ENCODE results near the gene MTA1. TPM values are rescaled to one million over a fixed set of nuclear protein-coding genes. Genes with fewer than 3 reads are reported as not detected.

The MTA1 gene
- total RNA-seq, 1 donor from 2014 or later: 192 TPM

DNA sequence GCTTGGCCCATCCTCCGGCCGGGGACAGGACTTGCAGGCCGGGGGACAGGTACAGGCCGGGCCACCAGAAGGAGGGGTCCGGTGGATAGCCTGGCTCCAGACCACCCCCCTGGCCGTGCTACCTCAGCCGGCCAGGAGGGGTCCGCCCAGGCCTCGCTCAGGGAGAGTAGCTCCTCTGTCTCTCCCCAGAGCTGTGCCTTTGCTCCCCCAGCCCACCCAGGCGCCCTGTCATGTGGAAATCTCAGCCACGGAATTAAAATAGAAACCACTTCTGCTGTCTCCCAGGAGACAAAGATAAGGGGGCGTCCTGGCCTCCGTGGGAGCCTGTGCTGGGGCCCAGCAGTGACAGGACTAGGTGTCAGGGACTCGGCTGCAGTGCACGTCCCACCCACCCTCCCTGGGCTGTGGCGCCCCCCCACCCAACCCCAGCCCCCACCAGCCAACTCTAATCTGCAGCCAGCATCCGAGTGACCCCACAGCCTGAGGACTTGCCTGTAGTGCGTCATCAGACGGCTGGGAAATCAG is 51.7 kb downstream of the MTA1 start:
- peak; percentile 77 for DNase-seq
- H3K4me3 ChIP-seq: peak overlapping the region; percentile 92
- no peaks in the 10 kb centered on the region for H3K9me3 ChIP-seq (replicated peaks)
- intact Hi-C loops (cut with micrococcal nuclease): no loop called here
- peaks cover 9% of the 10 kb centered on the region for H3K36me3 ChIP-seq
- peak overlapping the region; percentile 100 for H3K27ac ChIP-seq (replicated peaks)
- no peaks in the 10 kb centered on the region for H3K27me3 ChIP-seq (ENCODE audit: low read depth)
- TF ChIP-seq, protein P1, sequence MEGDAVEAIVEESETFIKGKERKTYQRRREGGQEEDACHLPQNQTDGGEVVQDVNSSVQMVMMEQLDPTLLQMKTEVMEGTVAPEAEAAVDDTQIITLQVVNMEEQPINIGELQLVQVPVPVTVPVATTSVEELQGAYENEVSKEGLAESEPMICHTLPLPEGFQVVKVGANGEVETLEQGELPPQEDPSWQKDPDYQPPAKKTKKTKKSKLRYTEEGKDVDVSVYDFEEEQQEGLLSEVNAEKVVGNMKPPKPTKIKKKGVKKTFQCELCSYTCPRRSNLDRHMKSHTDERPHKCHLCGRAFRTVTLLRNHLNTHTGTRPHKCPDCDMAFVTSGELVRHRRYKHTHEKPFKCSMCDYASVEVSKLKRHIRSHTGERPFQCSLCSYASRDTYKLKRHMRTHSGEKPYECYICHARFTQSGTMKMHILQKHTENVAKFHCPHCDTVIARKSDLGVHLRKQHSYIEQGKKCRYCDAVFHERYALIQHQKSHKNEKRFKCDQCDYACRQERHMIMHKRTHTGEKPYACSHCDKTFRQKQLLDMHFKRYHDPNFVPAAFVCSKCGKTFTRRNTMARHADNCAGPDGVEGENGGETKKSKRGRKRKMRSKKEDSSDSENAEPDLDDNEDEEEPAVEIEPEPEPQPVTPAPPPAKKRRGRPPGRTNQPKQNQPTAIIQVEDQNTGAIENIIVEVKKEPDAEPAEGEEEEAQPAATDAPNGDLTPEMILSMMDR (IDR thresholded peaks at IDR 0.05; ENCODE audit: borderline replicate concordance): peak; percentile 58
- H3K4me1 ChIP-seq: peaks cover 91% of the 10 kb centered on the region

DNA sequence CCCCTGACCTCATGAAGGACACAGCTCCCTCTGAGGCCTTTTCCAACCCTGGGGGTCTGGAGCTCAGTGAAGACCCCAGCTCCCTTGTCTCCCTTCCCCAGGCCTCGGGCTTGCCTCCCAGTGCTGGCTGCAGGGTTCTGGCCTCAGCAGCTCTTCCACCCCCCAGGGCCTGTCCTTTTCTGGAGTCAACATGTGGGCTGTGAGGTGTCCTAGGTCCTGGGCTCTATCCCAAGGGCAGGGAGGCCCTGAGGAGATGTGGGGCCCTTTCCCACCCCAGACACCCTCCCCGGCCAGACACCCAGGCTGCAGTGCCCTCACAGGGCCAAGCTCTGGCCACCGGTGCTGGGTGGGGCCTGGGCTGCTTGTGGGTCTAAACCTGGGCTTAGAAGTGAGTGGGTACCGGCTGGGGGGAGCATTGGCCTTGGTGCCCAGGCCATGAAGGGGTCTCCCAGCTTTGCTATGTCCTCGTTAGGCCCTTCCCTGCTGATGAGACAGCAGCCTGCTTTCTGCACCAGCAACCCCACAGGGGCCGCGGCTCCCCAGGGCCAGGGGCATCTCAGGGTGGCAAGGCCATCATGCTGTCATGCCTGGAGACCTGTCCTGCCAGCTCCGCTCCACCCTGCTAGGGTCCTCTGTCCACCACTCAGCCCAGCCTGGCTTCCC is 52.3 kb downstream of the MTA1 start:
- DNase-seq: peak; percentile 63
- H3K4me1 ChIP-seq: peaks cover 94% of the 10 kb centered on the region
- H3K4me3 ChIP-seq: peak overlapping the region; percentile 92
- peaks cover 3% of the 10 kb centered on the region for H3K36me3 ChIP-seq
- intact Hi-C loops (cut with micrococcal nuclease): no loop called here
- TF ChIP-seq, protein P1 (IDR thresholded peaks at IDR 0.05; ENCODE audit: borderline replicate concordance): no peak
- no peaks in the 10 kb centered on the region for H3K9me3 ChIP-seq (replicated peaks)
- H3K27ac ChIP-seq (replicated peaks): peak overlapping the region; percentile 100
- no peaks in the 10 kb centered on the region for H3K27me3 ChIP-seq (ENCODE audit: low read depth)

DNA sequence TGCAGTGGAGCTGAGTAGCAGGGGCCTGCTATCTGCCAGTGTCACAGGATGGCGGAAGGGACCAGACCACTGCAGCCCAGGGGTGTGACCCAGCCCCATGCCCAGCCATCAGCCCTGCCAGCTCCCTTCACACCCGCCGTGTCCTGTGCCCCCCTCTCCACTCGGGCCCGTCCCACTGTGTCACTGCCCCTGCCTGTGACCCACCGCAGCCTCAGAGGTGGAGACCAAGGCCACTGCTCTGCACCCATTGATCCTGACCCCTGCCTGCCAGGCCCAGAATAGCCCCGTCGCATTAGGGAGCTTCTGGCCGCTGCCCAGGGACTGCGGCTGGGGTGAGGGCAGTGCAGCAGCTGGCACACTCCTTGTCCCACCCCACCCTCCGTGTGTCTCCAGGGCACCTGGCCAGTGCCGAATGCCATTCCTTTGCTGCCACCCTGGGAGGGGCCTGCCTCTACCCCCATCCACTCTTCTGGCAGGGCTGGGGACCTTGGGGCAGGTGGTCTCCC is 52.9 kb downstream of the MTA1 start:
- peak; percentile 83 for DNase-seq
- Histone ChIP-seq H3K4me3 (peak overlapping the region; percentile 92), H3K36me3 (peaks cover 3% of the 10 kb centered on the region), H3K4me1 (peaks cover 93% of the 10 kb centered on the region), H3K27me3 (ENCODE audit: low read depth) (no peaks in the 10 kb centered on the region), H3K27ac (replicated peaks) (peak overlapping the region; percentile 100), H3K9me3 (replicated peaks) (no peaks in the 10 kb centered on the region)
- intact Hi-C loops (cut with micrococcal nuclease): no loop called here
- TF ChIP-seq, protein P1 (IDR thresholded peaks at IDR 0.05; ENCODE audit: borderline replicate concordance): peak; percentile 27

DNA sequence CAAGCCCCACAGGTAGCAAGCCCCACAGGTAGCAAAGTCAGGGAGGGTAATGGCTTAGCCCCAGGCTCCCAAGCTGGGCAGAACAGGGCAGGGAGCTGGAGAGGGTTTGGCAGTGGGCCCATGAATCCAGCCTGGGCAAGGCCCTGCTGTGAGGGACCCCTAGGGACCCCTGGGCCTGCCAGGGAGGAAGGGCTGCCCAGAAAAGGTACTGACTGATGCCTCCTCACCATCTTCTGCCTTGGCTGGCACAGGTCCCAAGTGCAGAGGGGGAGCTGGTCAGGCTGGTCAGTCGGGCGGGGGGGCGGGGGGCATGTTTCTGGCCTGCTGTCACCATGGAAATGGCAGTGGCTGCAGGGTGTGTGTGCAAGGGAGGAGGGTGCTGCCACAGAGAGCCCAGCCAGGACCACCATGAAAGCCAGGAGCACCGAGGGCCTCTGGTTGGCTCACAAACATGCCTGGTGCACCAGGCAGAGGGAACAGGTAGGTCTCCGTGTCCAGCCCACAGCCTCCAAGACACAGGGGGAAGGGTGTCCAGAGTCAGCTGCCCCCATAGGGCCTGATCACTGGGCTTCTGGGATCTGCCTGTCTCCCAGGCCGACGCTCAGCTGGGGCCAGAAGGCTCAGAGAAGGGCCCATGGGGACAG is 53.5 kb downstream of the MTA1 start:
- no peaks in the 10 kb centered on the region for H3K9me3 ChIP-seq (replicated peaks)
- intact Hi-C loops (cut with micrococcal nuclease): no loop called here
- TF ChIP-seq, protein P1 (IDR thresholded peaks at IDR 0.05; ENCODE audit: borderline replicate concordance): no peak
- peaks cover 5% of the 10 kb centered on the region for H3K36me3 ChIP-seq
- no peaks in the 10 kb centered on the region for H3K27me3 ChIP-seq (ENCODE audit: low read depth)
- H3K27ac ChIP-seq (replicated peaks): peak overlapping the region; percentile 100
- H3K4me3 ChIP-seq: peak overlapping the region; percentile 92
- peak; percentile 44 for DNase-seq
- H3K4me1 ChIP-seq: peaks cover 91% of the 10 kb centered on the region

DNA sequence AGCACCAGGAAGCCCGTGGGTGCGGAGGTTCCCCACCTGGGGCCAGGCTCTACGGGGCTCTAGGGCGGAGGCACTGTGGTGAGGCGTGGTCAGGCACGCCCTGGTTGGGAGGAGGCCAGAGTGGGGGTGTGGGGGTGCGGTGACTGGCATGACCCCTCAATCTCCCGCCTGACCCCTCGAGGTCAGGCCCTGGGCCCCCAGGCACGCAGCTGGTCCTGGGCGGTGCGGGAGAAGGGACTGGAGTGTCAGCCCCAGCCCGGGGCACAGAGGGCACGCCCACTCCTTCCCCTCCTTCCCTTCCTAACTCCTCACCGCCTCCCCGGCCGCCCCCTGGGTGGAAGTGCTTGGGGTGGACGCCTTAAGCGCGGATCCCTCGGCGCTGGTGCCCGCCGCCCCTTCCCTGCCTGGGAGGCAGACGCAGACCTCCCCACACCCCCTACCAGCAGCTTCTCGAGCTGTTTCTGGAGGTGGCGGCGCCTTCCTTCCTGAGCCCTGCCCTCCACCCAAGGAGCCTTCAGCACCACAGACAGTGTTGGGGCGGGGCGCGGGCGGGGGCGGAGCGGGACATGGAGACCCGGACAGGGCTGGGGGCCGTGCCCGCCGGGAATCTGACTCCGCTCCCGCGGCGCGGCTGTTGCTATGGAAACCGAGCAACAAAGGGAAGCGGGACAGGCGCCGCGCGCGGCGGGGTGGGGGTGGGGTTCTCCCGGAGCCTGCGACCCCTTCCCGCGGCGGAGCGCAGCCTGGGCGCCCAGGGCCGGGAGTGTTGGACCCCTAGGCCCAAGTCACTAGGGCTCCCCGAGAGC is 54.3 kb downstream of the MTA1 start:
- Histone ChIP-seq H3K9me3 (replicated peaks) (no peaks in the 10 kb centered on the region), H3K27ac (replicated peaks) (peak overlapping the region; percentile 100), H3K27me3 (ENCODE audit: low read depth) (no peaks in the 10 kb centered on the region), H3K4me1 (peaks cover 91% of the 10 kb centered on the region), H3K36me3 (peaks cover 13% of the 10 kb centered on the region), H3K4me3 (peak overlapping the region; percentile 92)
- intact Hi-C loops (cut with micrococcal nuclease): no loop called here
- peak; percentile 97 for DNase-seq
- TF ChIP-seq, protein P1 (IDR thresholded peaks at IDR 0.05; ENCODE audit: borderline replicate concordance): no peak

Measured in left ventricle myocardium inferior (tissue), 1 donor.